CD4-positive, alpha-beta T cell treated with Interleukin-21 for 1 hour (primary cell): ENCODE data around the gene TOP1.

Experiments
- DNase-seq: peaks from one replicate; pipeline ENCODE4 v3.0.0-alpha.2; 2020

The TOP1 gene

DNA sequence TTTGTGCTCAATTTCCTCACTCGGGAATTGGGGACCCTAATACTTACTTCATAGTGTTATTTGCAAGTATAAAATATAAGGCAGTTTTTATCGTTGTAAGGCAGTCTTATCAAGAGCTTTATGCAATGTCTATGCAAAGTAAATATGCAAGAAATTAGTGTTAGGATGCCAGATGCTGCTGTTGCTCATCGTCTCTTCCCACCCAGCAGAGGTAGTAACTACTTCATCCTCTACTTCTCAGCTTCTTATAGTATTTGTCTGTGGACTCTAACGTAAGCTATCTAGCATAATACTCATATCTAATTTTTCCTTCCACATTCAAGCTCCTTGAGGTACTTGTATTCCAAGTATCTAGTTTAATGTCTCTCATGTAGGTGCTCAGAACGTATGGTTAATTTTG lies 120.3 kb downstream of the TOP1 start:
- DNase-seq: no peak

GRCh38 chr20:41150664-41151063 lies 122.0 kb downstream of the TOP1 start:
- DNase-seq: peak; percentile 56

- DNase-seq: no peak
These were observed 122.7 kb downstream of the TOP1 start for GRCh38 chr20:41151134-41151869.

- no peak for DNase-seq
These were observed 123.6 kb downstream of the TOP1 start for GRCh38 chr20:41152108-41152757.

DNA sequence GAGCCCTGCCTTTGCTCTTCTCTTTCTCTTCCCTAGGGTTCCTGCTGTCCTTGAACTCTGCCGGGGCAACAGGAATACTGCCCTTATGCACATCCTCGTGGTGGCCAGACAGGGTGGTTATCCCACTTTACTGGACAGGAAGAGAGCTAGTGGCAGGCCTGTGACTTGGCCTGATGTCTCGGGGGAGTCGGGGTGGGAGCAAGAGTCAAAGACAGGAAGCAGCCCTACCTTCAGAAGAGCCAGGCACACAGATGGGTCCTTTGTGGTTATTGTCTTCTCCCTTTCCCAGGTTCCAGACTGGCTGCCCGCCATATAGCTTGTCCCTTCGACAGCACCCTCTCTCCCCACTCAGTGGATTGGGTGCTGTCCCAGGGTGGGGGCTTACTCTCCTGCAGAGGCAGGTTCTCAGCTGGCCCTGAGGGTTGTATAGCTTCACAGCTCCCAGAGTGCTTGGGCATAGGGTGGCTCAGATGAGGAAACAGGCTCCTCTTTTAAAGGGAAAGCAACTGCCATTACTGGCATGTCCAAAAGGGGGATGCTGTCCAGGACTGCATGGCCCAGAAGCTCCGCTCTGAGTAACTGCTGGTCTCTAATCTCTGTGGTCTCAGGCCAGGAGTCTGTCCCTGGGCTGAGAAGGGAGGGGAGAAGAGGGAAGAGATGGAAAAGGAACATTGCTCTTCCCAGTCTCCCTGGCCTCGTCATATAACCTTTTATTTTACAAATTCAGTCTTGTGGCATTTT lies 126.0 kb downstream of the TOP1 start:
- no peak for DNase-seq

- DNase-seq: no peak
These were observed 126.6 kb downstream of the TOP1 start for GRCh38 chr20:41155261-41155660.

DNA sequence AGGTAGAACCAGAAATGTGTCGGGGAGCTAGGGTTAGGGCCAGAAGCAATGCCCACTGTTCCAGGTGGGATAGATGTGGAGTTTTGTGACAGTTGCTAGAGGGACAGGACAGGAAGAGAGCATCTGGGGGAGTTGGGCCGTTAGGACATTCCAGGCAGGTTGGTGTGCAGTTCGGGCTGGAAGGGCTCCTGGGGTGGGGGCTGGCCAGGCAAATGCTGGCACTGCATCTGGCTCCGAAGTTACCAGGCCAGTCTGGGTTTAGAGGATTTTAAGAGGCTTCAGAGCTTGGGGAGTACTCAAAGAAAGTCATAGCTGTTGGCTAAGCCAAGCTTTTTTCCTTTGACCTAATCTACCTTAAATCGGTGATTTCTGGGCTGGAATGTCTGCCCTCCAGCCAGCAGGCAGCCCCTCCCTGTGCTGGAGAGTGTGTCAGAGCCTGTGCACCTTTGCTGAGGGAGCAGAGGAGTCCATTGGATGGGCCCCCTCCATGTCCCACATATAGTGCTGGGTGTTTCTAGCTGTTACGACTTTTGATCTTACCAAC lies 129.5 kb downstream of the TOP1 start:
- DNase-seq: no peak

DNA sequence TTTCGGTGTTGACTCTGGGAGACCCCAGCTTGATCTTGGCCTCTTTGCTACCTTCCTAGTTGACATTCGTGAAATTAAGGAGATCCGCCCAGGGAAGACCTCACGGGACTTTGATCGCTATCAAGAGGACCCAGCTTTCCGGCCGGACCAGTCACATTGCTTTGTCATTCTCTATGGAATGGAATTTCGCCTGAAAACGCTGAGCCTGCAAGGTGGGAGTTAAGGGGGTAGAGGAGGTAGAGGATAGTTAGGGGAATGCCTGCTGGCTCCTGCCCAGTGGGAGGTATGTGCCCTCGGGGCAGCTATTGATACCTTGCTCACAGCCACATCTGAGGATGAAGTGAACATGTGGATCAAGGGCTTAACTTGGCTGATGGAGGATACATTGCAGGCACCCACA lies 130.9 kb downstream of the TOP1 start:
- no peak for DNase-seq

- DNase-seq: no peak
These were observed 132.1 kb downstream of the TOP1 start for GRCh38 chr20:41160686-41161085.

DNA sequence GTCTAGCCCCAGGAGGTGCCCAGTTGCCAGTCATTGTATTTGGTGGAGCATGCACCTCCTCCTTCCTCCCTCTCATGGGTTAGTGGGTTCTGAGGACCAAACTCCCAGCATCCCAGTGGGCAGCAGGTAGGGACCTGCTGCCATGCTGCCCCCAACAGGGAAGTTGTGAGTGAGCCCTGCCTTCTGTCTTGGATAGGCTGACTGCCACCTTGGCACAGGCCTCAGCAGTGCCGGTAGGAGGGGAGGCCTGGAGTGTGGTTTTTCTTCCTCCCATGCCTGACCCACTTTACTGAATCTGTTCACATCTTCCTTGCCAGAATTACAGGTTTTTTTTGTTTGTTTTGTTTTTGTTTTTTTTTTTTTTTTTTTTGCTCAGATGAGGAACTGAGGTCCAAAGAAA lies 133.3 kb downstream of the TOP1 start:
- DNase-seq: peak; percentile 25

- no peak for DNase-seq
These were observed 133.8 kb downstream of the TOP1 start for GRCh38 chr20:41162396-41162795.

DNA sequence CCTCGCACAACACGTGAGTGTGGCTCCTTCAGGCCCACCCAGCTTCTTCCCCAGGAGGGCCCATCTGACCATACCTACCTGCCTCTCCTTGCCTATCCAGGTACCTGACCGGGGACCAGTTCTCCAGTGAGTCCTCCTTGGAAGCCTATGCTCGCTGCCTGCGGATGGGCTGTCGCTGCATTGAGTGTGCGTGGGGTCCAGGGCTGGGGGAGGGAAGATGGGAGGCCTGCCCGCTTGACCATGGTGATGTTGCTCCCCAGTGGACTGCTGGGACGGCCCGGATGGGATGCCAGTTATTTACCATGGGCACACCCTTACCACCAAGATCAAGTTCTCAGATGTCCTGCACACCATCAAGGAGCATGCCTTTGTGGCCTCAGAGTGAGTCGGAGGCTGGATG lies 135.2 kb downstream of the TOP1 start:
- no peak for DNase-seq

DNA sequence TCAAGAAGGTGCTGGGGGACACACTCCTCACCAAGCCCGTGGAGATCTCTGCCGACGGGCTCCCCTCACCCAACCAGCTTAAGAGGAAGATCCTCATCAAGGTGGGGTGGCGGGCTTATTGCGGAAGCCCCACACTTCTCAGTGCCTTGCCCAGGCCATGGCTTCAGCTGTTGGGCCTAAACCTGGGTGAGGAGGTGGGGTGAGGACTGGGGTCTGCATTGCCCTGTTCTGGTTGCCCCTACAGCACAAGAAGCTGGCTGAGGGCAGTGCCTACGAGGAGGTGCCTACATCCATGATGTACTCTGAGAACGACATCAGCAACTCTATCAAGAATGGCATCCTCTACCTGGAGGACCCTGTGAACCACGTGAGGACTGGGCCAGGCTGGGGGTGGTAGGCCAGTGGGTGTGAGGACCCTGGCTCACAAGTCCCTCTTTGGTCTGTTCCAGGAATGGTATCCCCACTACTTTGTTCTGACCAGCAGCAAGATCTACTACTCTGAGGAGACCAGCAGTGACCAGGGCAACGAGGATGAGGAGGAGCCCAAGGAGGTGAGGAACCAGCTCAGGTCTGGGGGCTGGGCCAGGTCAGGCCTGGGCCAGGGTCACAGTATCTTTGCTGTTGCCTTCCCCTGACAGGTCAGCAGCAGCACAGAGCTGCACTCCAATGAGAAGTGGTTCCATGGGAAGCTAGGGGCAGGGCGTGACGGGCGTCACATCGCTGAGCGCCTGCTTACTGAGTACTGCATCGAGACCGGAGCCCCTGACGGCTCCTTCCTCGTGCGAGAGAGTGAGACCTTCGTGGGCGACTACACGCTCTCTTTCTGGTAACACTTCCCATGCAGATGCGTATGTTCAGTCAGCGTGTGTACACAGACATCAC lies 136.6 kb downstream of the TOP1 start:
- DNase-seq: no peak

- DNase-seq: no peak
These were observed 137.8 kb downstream of the TOP1 start for GRCh38 chr20:41166201-41167117.

GRCh38 chr20:41167118-41167470 lies 138.5 kb downstream of the TOP1 start:
- no peak for DNase-seq

- DNase-seq: no peak
These were observed 139.0 kb downstream of the TOP1 start for GRCh38 chr20:41167481-41168253.

GRCh38 chr20:41168281-41169161 lies 139.9 kb downstream of the TOP1 start:
- DNase-seq: no peak

DNA sequence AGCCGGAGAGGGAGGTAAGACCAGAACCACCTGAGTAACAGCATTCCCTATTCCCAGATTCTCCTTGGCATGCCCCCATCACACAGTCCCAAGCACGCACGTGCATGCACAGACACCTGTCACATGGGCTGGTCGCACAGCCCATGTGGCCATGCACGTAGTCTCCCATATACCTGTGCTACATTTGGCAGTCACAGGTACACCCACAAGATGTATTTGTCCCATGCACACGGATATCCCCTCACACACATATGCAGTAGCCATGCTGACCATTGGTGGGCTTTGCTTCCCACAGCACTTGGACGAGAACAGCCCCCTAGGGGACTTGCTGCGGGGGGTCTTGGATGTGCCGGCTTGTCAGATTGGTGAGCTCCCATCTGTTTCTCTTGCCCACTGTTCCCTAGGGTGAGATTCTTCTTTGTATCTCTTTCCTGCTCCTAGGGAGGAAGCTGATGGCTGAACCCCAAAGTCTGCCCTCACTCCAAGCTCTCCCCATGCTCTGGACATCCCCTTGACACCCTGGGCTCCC lies 140.6 kb downstream of the TOP1 start:
- no peak for DNase-seq

GRCh38 chr20:41169791-41170351 lies 141.2 kb downstream of the TOP1 start:
- DNase-seq: no peak
